Peyer's patch (tissue), 4 donors: ENCODE data around the gene GLRX2. TPM values are rescaled to one million over a fixed set of nuclear protein-coding genes. Genes with fewer than 3 reads are reported as not detected.

Source experiments
- DNase-seq, 3 donors: peaks; one replicate each; pipeline ENCODE4 v3.0.0-alpha.2; 2017 to 2019
- H3K27ac ChIP-seq, 4 donors: fragments of 200-600 bp; sonication (generic); one replicate each; pipeline ENCODE4 v1.5.1; 2016 to 2019
- H3K27me3 ChIP-seq, 2 donors: fragments of 200-600 bp; sonication (generic); one replicate each; pipeline ENCODE4 v1.5.1; 2019
- H3K36me3 ChIP-seq, 3 donors: fragments of 200-600 bp; sonication (generic); one replicate each; pipeline ENCODE4 v1.5.1; 2016 to 2019
- H3K4me1 ChIP-seq, 4 donors: fragments of 200-600 bp; sonication (generic); one replicate each; pipeline ENCODE4 v1.5.1; 2016 to 2019
- H3K4me3 ChIP-seq, 4 donors: fragments of 200-600 bp; sonication (generic); 1 replicate in 3 of 4; 2 replicates in 1 of 4; pipeline ENCODE4 v1.5.1; 2016 to 2019; ENCODE audit warnings: mild to moderate bottlenecking in 1 of 4
- H3K9me3 ChIP-seq, 4 donors: fragments of 200-600 bp; sonication (generic); one replicate each; pipeline ENCODE4 v1.5.1; 2016 to 2019; ENCODE audit warnings: mild to moderate bottlenecking in 1 of 4
- POLR2A ChIP-seq, 2 donors: fragments of 450-650 bp; IDR thresholded peaks; one replicate each; pipeline ENCODE4 v1.5.1; 2017; ENCODE audit warnings: antibody characterized with exemption in 2 of 2, mild to moderate bottlenecking in 2 of 2, moderate library complexity in 2 of 2
- total RNA-seq, 4 donors: library from RNA; depleted of rRNA; stranded (reverse); fragments of >200 nt; gene quantifications; one replicate each; pipeline ENCODE4 v1.1.0, GENCODE V29; 2016
- TF ChIP-seq, protein P1 (sequence below), 6 experiments: fragments of 450-650 bp in 4 of 6; fragments of 200-600 bp in 2 of 6; sonication (generic) in 1 of 6; IDR thresholded peaks; one replicate each; pipeline ENCODE4 v1.5.1; 2017 to 2019; ENCODE audit warnings: antibody characterized with exemption in 6 of 6, mild to moderate bottlenecking in 3 of 6, moderate library complexity in 1 of 6

Gene GLRX2
- total RNA-seq, 4 donors from 2014 or later = 3.3 to 12.4 (median 7.5) TPM

DNA sequence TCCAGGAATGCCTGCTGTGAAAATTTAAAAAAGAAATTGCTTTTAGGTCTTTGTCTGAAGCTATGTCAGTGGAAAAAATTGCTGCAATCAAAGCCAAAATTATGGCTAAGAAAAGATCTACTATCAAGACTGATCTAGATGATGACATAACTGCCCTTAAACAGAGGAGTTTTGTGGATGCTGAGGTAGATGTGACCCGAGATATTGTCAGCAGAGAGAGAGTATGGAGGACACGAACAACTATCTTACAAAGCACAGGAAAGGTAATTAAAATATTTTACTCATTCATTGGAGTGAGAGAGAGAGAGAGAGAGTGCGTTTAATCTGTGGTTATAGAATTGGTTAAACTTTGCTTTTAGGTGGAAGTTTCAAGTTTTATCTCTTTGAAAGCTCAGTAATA is 36.6 kb upstream of the GLRX2 start:
- H3K4me1 ChIP-seq = no peaks in the 10 kb centered on the region
- H3K36me3 ChIP-seq = peaks cover 0 to 53% (median 0%) of the 10 kb centered on the region in 3 donors
- no peak for DNase-seq

DNA sequence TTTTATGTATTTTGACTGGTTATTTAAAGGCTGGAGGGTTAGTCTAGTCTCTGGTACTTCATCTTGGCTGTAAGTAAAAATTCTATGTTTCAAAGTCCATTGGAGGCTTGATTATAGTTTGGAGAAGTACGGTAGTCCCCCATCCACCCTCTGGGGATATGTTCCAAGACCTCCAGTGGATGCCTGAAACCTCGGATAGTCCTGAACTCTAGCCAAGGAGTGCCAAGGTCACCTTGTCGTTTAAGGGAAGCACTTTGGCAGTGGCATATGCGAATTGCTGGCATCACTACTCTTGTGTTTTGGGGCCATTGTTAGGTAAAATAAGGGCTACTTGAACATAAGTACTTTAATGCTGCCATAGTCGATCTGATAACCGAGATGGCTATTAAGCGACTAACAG is 35.0 kb upstream of the GLRX2 start:
- no peak for DNase-seq
- Histone ChIP-seq H3K4me1 (no peaks in the 10 kb centered on the region), H3K9me3 (no peaks in the 10 kb centered on the region), H3K4me3 (no peak overlapping the region), H3K36me3 (peaks cover 0 to 56% (median 0%) of the 10 kb centered on the region in 3 donors), H3K27me3 (no peaks in the 10 kb centered on the region), H3K27ac (no peak overlapping the region)
- no peak for TF ChIP-seq POLR2A (IDR thresholded peaks at IDR 0.05)
- TF ChIP-seq, protein P1, sequence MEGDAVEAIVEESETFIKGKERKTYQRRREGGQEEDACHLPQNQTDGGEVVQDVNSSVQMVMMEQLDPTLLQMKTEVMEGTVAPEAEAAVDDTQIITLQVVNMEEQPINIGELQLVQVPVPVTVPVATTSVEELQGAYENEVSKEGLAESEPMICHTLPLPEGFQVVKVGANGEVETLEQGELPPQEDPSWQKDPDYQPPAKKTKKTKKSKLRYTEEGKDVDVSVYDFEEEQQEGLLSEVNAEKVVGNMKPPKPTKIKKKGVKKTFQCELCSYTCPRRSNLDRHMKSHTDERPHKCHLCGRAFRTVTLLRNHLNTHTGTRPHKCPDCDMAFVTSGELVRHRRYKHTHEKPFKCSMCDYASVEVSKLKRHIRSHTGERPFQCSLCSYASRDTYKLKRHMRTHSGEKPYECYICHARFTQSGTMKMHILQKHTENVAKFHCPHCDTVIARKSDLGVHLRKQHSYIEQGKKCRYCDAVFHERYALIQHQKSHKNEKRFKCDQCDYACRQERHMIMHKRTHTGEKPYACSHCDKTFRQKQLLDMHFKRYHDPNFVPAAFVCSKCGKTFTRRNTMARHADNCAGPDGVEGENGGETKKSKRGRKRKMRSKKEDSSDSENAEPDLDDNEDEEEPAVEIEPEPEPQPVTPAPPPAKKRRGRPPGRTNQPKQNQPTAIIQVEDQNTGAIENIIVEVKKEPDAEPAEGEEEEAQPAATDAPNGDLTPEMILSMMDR (IDR thresholded peaks at IDR 0.05) = no peak

More for the DNA sequence above, 36.6 kb upstream of the GLRX2 start:
- Histone ChIP-seq H3K4me3 (no peak overlapping the region), H3K9me3 (no peaks in the 10 kb centered on the region), H3K27me3 (no peaks in the 10 kb centered on the region), H3K27ac (no peak overlapping the region)
- TF ChIP-seq POLR2A (IDR thresholded peaks at IDR 0.05) = no peak
- TF ChIP-seq, protein P1 (IDR thresholded peaks at IDR 0.05) = no peak

DNA sequence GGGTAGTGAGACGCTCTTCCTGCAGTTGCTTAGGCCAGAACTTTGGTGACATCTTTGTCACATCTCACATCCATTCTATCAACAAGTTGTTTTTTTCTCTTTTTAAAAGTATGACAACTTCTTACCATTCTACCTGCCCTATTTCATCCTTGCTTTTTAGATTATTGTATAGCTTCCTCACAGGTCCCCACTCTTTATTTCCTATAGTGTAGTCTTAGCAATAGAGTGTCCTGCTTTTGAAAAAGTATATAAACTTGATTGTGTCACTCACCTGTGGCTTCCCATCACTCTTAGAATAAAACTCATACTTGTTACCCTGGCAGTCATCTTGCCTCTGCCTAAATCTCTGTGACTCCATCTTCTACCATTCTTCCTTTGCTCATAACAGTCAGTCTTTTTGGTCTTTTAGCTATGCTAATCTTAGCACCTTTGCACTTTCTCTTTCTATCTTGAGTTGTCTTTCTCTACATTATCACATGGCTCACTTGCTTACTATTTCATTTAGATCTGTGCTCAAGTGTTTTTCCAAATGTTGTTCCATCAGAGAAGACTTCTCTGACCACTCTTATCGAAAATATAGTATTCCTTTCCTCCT is 26.1 kb upstream of the GLRX2 start:
- H3K4me3 ChIP-seq = no peak overlapping the region
- H3K36me3 ChIP-seq = peaks cover 0 to 62% (median 0%) of the 10 kb centered on the region in 3 donors

DNA sequence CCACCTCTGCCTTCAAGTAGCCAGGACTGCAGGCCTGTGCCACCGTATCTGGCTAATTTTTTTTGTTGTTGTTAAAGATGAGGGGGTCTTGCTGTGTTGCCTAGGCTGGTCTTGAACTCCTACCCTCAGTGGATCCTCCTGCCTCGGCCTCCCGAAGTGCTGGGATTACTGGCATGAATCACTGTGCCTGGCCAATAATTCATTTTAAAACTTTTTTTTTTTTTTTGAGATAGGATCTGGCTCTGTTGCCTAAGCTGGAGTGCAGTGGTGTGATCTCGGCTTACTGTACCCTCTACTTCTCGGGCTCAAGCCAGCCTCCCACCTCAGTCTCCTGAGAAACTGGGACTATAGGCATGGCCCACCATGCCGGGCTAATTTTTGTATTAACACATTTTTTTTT is 20.2 kb upstream of the GLRX2 start:
- Histone ChIP-seq H3K4me1 (peaks cover 0 to 19% (median 4%) of the 10 kb centered on the region in 4 donors), H3K9me3 (no peaks in the 10 kb centered on the region), H3K36me3 (peaks cover 0 to 34% (median 0%) of the 10 kb centered on the region in 3 donors), H3K27me3 (no peaks in the 10 kb centered on the region), H3K27ac (no peak overlapping the region), H3K4me3 (no peak overlapping the region)
- TF ChIP-seq, protein P1 (IDR thresholded peaks at IDR 0.05) = no peak
- TF ChIP-seq POLR2A (IDR thresholded peaks at IDR 0.05) = no peak
- DNase-seq = no peak

More for the DNA sequence above, 26.1 kb upstream of the GLRX2 start:
- TF ChIP-seq, protein P1 (IDR thresholded peaks at IDR 0.05) = no peak
- no peak for TF ChIP-seq POLR2A (IDR thresholded peaks at IDR 0.05)
- no peak overlapping the region for H3K27ac ChIP-seq
- H3K4me1 ChIP-seq = no peaks in the 10 kb centered on the region
- H3K27me3 ChIP-seq = no peaks in the 10 kb centered on the region
- H3K9me3 ChIP-seq = no peaks in the 10 kb centered on the region
- DNase-seq = no peak

DNA sequence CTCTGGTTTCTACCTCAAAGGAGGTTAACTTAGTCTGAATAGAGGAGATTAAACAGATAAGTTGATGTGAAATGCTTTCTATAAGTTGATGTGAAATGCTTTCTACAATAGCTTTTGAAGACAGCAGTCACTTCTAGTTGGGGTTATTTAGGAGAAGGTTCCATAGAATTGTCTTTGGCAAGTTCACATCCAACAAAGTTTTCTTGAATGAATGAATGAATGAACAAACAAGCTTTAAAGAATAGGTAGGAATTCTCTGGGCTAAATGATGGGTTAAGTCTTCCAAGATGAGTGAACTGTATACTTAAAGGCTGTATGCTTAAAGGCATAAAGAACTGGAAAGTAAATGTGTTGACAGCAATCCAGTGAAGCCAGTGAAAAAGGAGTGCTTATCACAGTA is 18.5 kb upstream of the GLRX2 start:
- Histone ChIP-seq H3K4me3 (peak overlapping the region in 1 of 4 donors; percentile 85), H3K36me3 (peaks cover 0 to 28% (median 0%) of the 10 kb centered on the region in 3 donors), H3K27me3 (no peaks in the 10 kb centered on the region), H3K9me3 (no peaks in the 10 kb centered on the region), H3K27ac (no peak overlapping the region), H3K4me1 (peaks cover 0 to 22% (median 4%) of the 10 kb centered on the region in 4 donors)
- DNase-seq = no peak
- TF ChIP-seq, protein P1 (IDR thresholded peaks at IDR 0.05) = no peak
- TF ChIP-seq POLR2A (IDR thresholded peaks at IDR 0.05) = no peak
